Globus pallidus (tissue), 1 donor: Measurements from ENCODE around the gene RBM8A.

Experiments
- DNase-seq: peaks from one replicate; pipeline ENCODE4 v3.0.0-alpha.2; 2015; ENCODE audit warnings: low spot score

The RBM8A gene

DNA sequence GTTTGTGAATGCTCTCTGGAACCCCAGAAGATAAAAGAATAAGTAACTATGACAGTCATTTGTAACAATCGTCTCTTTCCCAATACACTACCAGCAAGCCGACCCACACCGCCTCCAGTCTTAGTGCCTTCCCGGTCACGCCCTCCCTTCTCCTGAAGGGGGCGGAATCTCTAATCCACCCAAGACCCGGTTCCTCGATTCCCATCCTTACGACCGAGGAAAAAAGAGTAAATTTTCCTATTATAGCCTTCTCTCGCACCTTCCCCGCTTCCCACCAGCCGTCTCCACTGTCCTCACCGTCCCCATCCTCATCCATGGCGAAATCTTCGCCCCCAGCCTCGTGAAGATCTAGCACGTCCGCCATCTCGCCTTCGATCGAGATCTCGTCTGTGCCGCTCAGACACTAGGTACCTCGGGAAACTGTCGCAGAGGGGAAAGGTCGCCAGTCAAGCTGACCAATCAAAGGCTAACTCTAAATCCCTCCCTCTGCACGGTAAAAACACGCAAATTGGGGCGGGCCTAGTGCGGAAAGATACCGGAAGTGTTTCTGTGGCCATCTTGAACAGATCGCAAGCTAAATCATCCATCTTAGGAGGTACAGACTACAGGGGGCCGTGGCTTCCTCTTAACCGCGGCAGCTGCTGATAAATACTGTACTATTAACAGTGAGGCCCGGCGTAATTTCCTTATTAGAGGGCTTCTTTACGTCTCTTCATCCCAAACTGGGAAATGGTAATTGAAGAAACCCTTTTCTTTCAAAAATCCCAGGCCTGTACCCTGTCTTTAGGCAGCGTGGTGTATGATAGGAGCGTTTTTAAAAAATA, at the start of gene RBM8A:
Gene RBM8A (minus strand): TSS at position 422 of the 824 bp plus-strand sequence. CDS start 58 bp downstream, at position 364.
- peak; percentile 98 for DNase-seq

DNA sequence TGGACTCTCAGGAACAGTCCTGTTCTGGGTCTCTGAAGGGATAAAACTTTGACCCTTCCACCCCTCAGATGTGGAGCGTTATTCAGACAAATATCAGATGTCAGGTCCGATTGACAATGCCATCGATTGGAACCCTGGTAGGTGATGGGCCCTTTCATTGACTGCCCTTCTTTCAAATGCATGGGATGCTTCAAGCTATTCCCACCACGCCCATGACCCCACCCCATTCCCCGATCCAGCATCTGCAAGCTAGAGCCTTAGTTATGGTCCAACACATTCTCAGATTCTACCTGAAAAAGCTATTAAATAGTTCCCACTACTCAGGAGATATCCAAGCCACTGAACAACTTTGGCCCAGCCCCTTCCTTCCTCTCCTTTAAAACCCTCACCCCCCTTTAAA, 49.7 kb upstream of the RBM8A start:
- no peak for DNase-seq

DNA sequence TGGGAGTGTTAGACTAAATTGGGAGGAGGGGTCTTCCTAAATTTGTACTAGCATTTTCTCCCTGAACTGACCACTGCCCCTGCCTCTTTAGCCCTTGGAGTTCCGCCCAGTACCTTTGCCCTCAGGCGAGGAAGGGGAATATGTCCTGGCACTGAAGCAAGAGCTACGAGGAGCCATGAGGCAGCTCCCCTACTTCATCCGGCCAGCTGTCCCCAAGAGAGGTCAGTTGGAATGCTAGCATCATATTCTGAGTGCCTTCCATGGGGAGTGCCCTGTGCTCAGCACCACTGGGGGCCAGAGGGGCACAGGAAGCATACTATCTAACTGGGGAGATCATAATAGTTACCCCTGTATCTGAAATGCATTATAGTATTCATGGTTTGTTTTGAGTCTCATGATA, 47.9 kb upstream of the RBM8A start:
- no peak for DNase-seq

DNA sequence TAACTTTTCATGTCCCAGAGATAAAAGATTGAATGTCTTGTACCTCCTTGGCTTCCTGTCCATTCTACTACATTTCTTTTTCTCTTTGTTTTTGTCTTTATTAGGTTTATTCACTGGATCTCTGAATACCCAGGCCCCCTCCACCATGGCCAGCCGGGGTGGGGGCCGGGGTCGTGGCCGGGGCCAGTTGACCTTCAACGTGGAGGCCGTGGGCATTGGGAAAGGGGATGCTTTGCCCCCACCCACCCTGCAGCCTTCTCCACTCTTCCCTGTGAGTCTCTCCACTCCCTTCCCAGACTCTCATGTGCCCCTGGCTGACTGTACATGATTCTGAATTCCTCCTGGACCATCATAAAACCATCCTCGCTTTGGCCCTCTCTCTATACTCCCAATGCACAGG, 47.4 kb upstream of the RBM8A start:
- DNase-seq, result no peak

DNA sequence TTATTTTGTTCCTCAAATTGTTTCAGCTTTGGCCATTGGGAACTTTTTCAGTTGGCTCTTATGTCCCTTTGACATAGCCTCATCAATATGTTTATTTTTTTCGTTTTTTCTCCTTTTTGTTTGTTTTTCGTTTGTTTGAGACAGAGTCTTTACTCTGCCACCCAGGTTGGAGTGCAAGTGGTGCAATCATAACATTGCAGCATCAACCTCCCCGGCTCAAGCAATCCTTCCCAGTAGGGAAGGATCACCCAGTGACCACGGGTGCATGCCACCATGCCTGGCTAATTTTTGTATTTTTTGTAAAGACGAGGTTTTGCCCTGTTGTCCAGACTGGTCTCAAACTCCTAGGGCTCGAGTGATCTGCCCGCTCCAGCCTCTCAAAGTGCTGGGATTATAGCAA, 45.3 kb upstream of the RBM8A start:
- no peak for DNase-seq

DNA sequence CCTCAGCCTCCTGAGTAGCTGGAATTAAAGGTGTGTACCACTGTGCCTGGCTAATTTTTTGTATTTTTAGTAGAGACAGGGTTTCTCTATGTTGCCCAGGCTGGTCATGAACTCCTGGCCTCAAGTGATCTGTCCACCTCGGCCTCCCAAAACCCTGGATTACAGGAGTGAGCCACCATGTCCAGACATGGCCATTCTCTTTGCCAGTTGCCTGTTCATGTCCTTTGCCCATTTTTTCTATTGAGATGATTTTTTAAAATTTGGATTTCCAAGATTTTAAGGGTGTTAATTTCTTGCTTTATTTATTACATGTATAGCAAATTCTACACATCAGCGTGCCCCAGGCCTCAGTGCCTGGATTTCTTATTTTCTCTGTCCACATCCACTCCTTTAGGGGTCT, 40.0 kb upstream of the RBM8A start:
- no peak for DNase-seq

DNA sequence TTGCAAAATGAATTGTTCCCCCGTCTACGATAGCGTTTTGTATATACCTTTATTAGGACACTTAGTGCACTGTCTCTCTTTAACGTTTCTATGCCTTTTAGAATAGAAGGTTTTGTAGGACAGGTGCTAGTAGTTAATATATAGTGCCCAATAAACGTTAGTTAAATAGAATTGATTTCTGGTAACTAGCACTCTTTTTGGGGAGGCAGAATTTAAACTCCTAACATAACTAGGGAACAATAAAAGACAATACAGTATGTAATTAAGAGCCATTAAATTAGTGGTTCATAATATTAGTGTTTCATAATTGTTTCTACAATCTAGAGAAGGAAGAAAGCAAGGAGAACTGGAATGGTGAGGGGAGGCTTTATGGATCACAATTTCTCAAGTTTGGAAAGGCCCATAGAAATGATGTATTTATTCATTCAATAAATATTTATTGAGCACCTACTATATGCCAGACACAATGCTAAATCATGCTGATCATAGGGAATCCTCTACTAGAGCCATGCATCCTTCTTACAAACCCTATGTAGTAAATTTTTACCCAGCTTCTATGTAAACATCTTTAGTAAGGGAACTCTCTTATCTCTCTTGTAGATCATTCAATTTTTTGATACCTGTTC, 37.9 kb upstream of the RBM8A start:
- peak; percentile 5 for DNase-seq

DNA sequence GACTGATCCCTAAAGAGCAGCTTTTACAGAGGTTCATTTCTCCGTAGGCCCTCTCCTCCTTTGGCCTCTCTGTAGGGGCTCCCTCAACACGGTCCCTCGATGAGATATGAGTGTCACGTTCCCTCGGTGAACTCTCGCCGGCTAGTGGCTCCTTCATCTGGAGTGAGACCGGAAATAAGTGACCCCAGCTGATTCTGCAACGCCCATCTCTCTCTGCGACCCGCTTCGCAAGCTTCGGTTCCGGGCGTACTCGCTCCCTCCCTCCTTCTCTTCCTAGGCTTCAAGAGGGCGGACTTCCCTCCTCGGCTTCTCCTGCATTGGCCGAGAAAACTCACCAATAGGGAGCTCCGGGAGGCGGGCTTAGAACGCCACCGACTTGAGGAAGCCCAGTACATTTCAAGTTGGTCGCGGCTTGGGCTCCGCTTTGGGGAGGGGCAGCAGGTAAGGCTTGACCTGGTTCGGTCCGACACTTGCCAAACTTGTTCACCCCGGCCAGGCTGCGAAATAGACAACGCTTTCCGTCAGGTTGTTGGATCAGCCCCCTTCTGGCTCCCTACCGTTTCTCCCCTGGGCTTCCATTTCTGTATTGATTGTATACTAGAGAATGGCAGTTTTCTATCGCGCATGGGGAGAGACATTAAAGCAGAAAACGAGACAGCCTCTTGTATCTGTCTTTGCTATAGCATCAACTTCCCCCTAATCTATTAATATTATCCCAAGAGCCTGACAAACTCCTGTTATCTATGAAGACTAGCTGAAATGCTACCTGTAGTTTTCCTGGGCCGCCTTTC, 37.2 kb upstream of the RBM8A start, which contains the start of the genes ANKRD34A and POLR3GL:
Gene ANKRD34A (minus strand): TSS at position 248 of the 791 bp plus-strand sequence. CDS start 2,816 bp downstream, outside the sequence.
Gene POLR3GL (plus strand): TSS at position 363 of the 791 bp plus-strand sequence. CDS start 10,176 bp downstream, outside the sequence.
- peak; percentile 98 for DNase-seq

DNA sequence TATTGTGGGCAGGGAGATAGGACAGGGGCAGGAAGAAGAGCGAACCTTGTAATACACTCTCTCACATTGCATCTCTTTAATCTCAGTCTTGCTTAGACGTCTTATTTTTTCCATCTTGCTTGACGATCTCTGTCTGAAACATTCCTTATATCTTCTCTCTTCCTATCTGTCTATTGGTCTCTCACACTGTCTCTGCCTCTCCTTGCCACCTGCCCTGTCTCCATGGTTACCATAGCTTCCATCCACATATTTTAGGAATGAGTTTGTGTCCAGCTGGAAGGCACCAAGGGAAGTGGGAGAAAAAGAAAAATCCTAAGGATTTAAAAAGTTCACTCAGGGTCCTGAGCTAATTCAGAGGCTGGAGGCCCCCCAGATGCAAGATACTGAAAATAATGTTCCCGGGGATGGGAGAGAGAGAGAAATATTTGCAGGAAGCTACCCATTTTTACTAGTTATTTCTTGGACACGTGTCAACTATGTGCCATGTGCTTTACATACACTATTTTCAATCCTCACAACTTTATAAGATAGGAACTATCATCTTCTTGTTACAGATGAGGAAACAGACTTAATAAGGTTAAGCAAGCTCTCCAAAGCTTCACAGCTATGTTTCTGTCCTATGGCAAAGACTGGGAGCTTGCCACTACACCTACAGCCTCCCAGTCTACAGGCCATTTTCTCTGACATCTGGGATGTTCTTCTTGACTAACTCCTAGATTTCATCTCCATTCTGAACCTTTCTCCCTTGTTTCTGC, 36.2 kb upstream of the RBM8A start:
- no peak for DNase-seq

DNA sequence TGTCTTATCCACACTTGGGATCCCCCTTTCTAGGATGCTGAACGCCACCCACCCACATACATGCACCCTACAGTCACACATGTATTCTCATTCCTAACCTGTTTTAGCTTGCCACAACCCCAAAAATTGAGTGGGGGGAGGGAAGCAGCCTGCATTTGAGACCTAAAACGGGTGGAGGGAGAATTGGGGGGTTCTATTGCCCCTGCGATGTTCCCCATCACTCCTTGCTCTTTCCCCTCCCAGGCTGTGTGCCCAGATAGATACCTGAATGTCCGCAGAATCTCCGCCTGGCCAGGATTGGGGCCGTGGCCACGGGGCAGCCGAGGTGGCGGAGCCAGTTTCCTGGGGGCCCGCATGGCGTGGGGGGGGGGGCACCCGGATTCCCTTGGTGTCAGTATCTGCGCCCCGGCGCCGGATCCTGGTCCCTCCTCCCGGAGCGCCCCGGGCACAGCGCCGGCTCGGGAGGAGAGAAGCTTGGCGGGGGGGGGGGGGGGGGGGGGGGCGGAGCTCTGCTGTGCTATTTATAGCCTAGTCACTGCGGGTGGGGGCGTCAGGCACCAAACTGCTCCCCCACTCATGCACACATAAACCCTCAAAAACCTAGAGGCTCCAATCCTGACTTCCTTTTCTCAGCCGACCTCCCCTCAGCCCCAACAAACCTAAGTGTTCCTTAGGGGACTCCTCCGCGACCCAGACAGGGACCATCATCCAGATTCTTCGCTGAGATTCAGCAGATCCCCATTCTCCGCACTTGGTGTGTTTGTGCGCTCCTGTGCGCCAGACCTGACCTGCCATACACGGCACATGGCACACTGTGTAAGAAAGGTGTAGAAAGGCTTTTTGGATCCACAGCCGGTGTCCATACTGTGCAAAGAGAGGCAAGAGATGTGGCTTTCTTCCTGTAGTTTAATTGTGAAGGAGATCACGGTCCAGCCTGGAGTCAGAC, 35.1 kb upstream of the RBM8A start:
- peak; percentile 83 for DNase-seq

DNA sequence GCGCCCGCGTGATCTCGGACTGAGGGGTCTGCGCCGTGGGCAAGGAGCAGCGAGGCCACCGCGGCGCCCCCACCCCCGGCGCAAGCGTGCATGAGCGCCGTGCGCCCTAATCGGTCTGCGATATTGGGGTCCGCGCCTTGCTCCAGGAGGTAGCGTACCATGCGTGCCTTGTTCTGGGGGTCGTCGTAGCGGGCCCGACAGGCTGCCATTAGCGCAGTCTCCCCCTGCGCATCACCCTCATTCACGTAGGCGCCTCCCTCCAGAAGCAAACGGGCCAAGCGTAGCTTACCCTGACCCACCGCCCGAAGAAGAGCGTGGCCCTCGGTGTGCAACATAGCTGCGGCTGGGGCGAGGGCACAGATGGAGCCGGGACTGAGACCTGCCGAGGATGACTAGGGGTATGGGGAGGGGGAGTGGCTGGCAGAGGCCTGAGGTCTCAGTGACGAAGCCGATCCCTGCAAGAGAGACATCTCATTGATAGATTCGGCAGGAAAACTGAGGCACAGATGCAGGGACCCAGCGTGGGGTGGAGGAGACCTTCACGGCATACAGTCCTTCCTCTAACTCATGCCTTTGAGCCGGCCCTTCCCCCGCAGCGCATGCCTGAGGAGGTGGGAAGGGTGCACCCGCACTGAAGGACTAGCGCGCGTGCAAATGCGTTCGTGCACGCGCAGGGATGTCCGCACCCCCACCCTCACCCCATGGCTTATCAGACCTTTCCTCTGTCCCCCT, 34.3 kb upstream of the RBM8A start:
- DNase-seq, result peak; percentile 58

DNA sequence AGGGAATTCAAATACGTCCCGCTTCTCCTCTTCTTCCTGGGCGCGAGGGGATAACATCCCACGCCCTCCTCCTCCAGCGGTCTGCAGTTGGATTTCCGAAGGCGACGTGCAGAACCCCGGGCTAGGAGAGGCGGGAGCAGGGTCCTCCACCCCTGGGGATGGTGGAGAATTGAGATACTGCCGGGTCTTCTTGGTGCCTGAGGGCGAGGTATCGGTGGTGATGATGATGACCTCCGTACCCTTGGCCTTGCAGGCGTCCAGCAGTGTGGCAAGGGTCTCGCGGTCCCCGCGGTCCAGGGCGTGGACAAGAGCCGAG, 33.8 kb upstream of the RBM8A start:
- DNase-seq, result peak; percentile 19

DNA sequence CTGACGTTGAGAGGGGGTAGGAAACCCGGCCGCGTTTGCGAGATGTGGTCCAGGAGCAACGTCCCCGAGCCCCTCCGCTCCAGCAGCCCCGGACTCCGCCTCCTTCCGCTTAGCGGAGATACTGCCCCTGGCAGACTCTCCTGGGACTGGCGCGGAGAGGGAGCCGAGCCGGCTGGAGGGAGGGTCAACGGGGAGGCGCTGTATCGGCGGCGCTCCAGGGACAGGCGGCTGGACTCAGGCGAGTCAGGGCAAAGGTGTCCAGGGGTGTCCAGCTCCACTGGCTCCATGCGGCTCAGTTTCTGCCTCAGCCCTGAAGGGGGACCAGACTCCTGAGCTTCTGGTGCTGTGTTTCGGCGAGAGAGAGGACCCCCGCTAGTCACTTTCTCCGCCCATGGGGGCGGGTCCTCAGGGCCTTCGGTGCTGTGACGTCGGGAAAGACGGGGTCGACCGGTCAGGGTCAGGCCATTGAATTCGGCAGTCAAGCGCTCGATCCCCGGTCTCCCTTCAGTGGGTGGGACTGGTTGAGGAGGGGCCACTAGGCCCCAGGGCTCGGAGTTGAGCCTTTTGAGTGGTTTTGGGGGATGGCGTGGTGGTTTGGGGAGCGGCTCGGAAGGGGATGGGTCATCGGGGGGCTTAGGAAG, 33.3 kb upstream of the RBM8A start:
- DNase-seq, result peak; percentile 66

DNA sequence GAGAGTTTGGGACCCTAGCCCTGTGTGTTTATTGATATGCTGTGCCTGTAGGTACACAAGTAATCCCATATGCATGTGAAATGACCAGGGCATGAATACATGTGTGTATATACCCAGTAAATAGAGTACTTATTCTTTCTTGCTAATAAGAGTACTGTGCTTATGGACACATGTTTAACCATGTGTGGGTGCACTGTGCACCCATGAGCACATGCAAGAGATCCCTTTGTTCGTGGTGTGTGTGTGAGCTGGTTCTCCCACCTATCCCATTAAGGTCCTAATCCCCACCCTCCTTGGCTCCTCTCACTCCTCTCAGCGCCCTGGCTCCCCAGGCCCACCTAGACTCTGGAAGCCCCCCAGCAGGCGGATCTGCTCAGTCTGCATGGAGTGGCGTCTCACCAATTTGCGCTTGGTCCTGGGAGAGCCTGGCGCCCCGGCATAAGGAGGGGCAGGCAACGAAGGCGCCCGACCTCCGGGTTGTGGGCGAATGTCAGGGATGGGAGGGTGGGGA, 32.7 kb upstream of the RBM8A start:
- peak; percentile 11 for DNase-seq

DNA sequence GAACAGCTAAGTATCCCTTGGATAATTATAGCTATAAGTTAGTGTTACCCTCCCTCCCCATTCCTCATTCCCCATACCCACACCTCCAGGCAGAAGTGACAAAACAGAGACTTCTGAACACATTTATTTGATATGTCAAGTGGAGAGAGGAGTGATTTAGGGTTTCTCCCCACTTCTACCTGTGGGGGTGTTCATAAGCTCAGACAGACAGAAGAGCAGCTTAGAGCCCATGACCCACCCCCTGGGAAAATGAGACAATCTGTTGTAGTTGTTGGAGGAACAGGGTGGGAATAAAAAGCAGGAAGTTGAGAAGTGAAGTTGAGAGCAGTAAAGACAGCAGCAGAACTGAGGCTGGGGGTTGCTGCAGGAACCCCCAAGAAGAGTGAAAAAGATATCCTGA, 32.0 kb upstream of the RBM8A start:
- DNase-seq, result no peak

DNA sequence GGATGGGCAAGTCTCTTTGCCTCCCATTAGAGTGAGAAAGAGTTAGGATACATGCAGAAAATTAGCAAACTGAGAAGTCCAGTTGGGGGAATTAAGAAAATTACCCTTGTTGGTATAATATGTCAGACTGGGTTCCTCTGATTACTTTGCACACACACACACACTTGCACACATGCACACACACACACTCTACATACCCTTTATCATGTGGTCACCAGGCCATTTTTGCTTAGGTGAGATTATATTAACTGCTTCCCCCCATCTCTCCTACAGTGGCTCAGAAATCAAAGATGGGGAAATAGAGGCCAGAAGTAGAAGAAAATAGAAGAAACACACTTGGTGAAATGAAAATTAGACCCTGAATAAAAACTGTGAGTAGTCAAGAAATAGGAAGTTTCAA, 31.4 kb upstream of the RBM8A start:
- DNase-seq, result peak; percentile 5

DNA sequence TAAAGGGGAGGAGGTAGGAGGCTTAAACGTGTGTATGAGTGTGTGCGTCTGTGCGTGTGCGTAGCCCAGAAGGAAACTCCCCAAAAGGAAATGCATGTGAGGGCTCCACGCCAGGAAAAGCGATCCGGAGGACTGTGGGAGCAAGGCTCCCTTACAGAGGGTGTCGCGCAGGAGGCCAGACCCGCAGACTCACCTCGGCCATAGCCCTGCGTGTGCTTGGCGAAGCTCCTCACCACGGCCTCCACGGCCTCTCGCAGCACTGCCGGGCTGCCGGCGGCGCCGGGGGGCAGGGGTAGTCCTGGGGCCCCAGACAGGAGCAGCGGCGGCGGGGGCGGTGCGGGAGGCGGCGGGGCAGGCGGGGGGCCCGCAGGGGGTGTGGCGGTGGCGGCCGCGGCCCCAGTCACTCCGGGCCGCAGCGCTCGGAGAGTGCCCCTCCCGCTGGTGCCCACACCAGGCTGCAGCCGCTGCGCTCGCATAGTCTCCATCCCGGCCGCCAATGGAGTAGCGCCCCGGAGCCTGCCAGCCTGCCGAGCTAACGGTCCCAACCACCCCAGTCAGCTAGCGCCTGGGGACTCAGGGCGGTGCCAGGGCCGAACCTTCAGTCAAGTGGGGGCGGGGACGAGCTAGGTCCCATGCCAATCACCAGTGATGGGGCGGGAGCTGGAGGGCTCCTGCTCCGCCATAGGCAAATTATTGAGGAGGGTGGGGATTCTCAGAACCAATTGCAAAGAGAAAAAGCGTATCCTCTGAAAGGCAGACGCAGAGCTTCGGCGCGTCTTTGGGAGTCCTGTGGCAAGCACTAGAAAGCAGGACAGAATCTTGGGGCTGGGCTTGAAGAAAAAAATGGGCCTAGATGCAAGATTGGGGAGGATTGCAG, 30.4 kb upstream of the RBM8A start, which contains the start of gene LIX1L:
Gene LIX1L (minus strand): TSS at position 575 of the 877 bp plus-strand sequence. CDS start 90 bp downstream, at position 485.
- peak; percentile 99 for DNase-seq

DNA sequence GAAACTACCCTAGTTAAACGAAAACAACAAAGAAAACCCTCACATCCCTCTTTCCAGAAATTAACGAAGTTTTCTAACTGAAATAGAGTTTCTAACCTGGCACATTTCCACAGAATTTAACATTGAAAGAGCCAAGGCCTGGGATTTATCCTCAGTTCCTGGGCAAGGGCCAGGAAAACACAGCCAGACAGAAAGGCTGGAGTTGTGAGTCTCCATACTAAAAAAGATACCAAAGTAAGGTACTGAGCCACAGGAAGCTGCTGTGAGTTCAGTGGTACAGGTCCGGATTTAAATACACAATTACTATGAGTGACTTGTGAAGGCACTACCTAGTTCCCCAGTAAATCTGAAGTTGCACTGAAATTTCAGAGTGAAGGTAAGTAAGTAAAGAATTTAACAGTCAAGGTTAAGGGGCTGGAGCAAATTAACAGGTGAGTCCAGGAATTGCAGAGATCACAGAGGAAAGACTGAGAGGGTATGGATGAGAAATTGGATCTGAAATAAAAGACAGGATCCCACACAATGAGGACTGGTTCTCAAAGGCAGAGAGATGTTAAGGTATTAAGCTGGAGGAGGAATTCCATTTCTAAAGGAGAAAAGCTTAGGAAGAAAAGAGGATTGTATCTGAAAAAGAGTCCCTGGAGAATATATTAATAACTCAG, 29.6 kb upstream of the RBM8A start:
- peak; percentile 47 for DNase-seq
